H1 (cell line): Measurements from ENCODE around the gene PRKCZ.

Experiments
- KDM1A ChIP-seq: fragments of 200-600, 300-600 bp; sonication (generic); IDR thresholded peaks from 2 replicates; pipeline ENCODE4 v1.7.1; 2016; ENCODE audit warnings: mild to moderate bottlenecking, low read length, borderline replicate concordance
- SRF ChIP-seq: IDR thresholded peaks from 2 replicates; pipeline ENCODE4 v1.6.1; 2011; ENCODE audit warnings: mild to moderate bottlenecking, low read depth, low read length, moderate library complexity
- TF ChIP-seq, protein P1 (sequence below), 3 experiments: IDR thresholded peaks; 1 replicate in 2 of 3; 2 replicates in 1 of 3; pipeline versions ENCODE4 v1.5.1 to v1.6.1; 2011; ENCODE audit warnings: low read length in 3 of 3, mild to moderate bottlenecking in 3 of 3, inconsistent platforms in 2 of 3, low read depth in 1 of 3, moderate library complexity in 1 of 3; ENCODE audit not compliant: insufficient read depth in 1 of 3; ENCODE audit errors: control extremely low read depth in 1 of 3

DNA sequence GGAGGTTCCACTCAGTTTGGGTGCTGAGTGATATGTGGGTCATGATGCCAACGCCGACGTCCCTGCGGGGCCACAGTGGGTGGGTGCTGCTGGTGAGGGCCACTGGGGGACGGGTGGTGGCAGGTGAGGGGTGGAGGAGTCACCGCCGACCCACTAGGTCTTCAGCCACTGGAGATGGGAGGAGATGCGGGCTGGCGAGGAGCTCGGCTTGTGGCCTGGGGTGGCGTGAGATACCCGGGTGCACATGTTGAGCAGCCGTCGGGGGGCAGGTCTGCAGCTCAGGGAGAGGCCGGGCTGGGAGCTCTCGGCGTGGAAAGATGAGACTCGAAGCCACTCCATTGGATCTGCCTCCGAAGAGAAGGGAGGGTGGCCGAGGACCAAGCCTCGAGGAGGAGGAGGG is 103.8 kb downstream of the PRKCZ start:
- TF ChIP-seq, protein P1, sequence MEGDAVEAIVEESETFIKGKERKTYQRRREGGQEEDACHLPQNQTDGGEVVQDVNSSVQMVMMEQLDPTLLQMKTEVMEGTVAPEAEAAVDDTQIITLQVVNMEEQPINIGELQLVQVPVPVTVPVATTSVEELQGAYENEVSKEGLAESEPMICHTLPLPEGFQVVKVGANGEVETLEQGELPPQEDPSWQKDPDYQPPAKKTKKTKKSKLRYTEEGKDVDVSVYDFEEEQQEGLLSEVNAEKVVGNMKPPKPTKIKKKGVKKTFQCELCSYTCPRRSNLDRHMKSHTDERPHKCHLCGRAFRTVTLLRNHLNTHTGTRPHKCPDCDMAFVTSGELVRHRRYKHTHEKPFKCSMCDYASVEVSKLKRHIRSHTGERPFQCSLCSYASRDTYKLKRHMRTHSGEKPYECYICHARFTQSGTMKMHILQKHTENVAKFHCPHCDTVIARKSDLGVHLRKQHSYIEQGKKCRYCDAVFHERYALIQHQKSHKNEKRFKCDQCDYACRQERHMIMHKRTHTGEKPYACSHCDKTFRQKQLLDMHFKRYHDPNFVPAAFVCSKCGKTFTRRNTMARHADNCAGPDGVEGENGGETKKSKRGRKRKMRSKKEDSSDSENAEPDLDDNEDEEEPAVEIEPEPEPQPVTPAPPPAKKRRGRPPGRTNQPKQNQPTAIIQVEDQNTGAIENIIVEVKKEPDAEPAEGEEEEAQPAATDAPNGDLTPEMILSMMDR (IDR thresholded peaks at IDR 0.05; ENCODE audit: control extremely low read depth in 1 of 3, insufficient read depth in 1 of 3, low read depth in 1 of 3, low read length in 3 of 3) = no peak
- no peak for TF ChIP-seq SRF
- no peak for TF ChIP-seq KDM1A
